ENCODE results near the gene TNS3.

DNA sequence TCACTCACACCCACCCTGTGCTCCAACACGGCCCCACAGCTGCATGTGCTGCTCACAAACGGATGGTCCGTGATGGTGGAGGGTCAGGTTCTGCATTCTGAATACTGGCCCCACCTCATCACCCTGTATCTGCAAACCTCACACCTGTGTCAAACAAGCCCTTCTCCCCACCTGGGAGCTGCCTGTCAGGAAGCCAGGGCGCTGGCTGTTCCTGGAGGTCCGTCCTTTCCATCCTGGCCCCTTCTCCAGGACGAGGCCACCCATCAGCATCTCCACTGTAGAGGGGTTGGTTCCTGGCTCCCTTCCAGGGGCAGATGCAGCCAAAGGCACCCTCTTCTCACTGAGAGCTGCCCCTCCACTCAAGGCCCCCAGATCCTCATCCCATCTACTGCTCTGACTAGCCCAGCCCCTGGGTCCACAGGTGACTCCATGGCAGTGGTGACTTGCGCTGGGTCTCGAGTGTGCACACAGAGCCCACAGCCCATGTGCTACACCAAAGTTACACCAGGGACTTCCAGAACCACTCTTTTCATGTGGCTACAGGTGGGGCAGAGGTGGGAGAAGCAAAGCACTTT lies 229.4 kb downstream of the TNS3 start:
- TF ChIP-seq POLR2A (IDR thresholded peaks at IDR 0.05; ENCODE audit: low read length) (no peak), GATA1 (IDR thresholded peaks at IDR 0.05; ENCODE audit: low read depth, low read length) (no peak)
